NCI-H1417 treated with DMSO at 0.1 percent for 48 hours (cell line): ENCODE measurements around the gene RAB11A.

ENCODE experiments used
- DNase-seq: peaks from one replicate; lab custom pipeline; 2025; lab: John Stamatoyannopoulos, UW

RAB11A gene

DNA sequence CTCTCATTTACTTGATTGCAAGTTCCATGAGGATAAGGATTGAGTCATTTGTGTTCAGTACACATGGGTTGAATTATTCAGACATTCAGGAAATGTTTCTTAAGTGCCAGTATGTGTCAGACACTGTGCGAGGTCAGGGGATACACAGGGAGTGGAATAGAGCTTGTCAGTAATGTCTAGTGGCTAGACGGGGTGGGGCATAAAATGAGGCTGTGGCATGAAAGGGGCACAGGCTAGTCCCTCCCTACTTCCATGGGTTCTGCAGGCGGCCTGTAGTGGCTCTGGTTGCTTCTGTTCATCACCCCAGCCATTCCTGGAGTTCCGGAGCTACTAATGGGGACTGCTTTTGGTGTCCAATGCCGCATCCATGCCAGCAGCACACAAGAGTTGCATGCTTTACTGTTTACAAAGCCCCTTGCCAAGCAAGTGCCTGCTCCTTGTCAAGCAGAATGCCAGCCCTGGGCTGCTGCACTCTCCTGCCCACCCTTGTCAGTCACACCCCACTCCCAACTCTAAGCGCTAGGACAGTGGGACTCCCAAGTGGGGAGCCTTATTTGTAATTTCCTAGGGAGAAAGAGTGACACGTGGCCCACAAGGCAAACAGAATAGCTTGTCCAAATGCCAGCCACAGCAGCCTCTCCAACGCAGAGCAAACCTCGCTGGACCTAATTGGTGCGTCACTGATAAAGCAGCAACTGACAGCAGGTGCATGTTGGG is 70.8 kb downstream of the RAB11A start:
- DNase-seq, result peak; percentile 56

DNA sequence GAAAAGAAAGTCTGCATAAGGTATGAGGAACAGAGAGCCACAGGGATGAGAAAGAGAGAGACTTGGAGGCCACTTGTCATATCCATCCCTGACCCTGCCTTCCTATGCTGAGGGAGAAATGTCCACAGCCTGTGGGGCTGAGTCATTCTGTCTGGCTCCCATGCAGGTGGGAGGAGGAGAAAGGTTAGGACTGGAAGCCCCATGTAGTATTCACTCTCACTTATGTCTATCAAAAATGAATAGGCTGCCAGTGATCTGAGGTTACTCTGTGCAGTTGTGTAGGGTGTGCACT is 71.3 kb downstream of the RAB11A start:
- DNase-seq, result no peak
